HL-60 (cell line): ENCODE results near the gene INAFM2.

ENCODE experiments used
- CTCF ChIP-seq: IDR thresholded peaks from one replicate; pipeline ENCODE4 v1.5.1; 2011; ENCODE audit warnings: low read length, control low read depth, inconsistent platforms; ENCODE audit not compliant: insufficient read depth
- POLR2AphosphoS5 ChIP-seq: IDR thresholded peaks from 2 replicates; pipeline ENCODE4 v1.6.1; 2012; ENCODE audit warnings: low read depth
- REST ChIP-seq: IDR thresholded peaks from 2 replicates; pipeline ENCODE4 v1.6.1; 2012; ENCODE audit warnings: low read depth; ENCODE audit not compliant: insufficient replicate concordance

GRCh38 chr15:40285151-40285550, 38.3 kb upstream of the INAFM2 start:
- TF ChIP-seq CTCF: no peak
- no peak for TF ChIP-seq POLR2AphosphoS5
- TF ChIP-seq REST: no peak
